HG03575 (cell line): ENCODE measurements around the gene ARHGAP19.

Experiments
- ATAC-seq: cut with Tn5 transposase; IDR thresholded peaks from one replicate; pipeline ENCODE4 v1.9.1; 2021; ENCODE audit not compliant: unreplicated experiment, insufficient number of reproducible peaks, low FRiP score; ENCODE audit errors: extremely low read depth

Gene ARHGAP19

DNA sequence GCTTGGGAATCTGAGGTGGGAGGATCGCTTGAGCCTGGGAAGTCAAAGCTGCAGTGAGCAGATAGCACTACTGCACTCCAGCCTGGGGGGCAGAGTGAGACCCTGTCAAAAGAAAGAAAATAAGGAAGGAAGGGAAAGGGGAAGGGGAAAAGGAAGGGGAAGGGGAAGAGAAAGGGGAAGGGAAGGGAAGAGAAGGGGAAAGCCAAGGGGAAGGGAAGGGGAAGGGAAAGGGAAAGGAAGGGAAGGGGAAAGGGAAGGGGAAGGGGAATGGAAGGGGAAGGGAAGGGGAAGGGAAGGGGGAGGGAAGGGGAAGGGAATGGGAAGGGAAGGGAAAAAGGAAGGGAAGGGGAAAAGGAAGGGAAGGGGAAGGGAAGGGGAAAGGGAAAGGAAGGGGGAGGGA, 41.5 kb downstream of the ARHGAP19 start:
- no peak for ATAC-seq

DNA sequence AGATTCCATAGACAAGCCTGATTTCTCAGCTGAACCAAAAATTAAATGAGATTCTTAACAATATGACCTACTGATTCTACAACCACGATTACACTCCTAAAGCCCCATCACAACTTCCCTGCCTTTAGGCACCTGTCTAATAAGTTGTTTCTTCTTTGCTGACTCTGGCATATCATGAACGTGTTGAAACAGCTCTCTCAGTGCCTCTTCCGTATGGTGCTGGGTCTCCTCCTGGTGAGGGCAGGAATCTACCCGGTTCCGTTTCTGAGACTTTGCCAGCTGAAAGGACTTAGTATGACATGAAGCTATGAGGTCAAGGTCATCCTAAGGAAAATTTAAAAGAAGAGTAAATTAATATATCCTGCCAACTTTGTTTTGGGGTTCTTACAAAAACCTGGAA, 48.6 kb downstream of the ARHGAP19 start:
- ATAC-seq: no peak

DNA sequence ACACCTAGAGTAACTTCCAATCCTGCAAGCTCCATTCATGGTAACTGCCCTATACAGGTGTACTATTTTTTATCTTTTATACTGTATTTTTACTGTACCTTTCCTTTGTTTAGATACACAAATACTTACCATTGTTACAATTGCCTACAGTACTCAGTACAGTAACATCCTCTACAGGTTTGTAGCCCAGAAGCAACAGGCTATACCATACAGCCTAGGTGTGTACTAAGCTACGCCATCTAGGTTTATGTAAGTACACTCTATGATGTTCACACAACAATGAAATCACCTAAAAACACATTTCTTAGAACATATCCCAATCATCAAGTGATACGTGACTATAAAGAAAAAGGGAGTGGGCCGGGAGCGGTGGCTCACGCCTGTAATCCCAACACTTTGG, 53.6 kb downstream of the ARHGAP19 start:
- no peak for ATAC-seq

DNA sequence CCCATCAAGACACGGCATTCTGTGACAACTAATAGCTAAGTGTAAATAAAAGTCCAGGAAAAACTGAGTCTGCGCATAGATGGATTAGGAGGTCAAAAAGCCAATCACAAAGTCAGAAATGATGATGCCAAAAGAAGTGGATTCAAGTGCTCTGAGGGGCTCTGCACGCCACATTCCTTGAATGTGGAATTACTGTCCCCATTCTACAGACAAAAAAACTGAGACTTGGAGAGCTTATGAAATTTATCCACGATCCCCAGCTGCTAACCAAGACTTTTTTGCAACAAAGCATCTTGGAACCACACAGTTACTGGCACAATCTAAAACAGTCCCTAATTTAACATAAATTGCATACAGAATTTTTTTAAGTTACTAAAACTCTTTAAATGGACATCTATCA, 57.1 kb downstream of the ARHGAP19 start:
- no peak for ATAC-seq

DNA sequence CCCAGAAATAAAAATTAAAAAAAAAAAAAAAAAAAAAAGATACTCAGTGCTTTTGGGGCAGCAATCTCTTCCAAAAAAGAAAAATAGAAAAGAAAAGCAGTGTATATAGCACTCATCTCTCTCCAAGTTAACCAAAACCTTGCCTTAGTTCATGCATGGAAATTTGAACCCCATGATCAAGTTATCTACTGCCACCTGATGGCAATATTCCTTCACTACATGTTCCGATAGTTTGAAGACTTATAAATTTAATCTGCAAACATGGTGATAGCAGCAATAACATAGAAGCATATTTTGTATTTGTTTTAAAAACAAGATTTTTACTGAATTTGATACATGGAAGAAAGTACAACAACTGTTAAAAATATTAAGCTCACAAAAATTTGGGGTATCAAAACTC, 58.0 kb downstream of the ARHGAP19 start:
- ATAC-seq: no peak

DNA sequence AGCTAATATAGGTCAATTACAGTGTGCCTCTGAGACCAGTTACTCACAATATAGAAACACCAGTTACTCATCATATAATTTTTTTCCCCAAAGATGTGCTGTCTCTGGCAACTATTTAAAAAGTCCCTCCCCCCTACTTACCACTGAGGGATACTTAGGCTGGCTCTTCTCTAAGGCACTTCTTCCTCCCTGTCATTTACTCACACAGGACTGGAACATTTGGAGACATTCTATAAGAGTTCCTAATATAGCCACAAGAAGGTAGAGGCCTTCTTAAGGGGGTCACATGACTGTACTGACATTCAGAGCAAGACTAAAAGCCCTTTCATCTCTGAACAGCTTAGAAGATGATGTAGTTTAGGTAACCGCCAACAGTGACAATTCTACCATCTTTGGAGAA, 62.3 kb downstream of the ARHGAP19 start:
- ATAC-seq: no peak

DNA sequence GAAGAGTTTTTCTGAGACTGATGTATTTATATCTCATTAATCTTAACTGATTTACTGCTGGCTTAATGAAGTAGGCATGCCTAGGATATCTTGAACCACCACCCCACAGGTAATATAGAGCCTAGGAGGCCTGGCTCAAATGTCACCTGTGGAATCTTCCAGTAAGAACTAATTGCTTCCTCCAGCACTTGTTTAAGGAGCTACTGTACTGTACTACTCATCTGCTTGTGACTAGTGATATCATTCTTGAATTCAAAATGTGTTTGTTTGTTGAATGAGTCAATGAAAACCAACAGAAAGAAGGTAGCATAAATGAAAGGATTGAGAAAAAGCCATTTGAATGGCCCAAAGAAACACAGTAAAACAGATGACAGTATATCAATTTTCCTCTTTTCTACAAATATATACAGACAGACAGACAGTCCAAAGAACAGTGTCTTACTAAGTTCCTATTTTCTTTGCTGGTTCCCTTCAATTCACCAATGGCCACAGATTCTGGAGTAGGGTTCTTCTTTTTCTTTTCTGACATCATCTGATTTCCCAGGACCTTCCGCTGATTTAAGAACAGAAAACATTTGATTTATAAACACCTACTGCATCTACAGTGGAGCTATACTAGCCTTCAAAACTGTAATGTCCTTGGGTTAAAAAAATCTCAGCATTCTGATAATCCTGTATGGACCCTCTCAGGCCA, 63.0 kb downstream of the ARHGAP19 start:
- no peak for ATAC-seq

DNA sequence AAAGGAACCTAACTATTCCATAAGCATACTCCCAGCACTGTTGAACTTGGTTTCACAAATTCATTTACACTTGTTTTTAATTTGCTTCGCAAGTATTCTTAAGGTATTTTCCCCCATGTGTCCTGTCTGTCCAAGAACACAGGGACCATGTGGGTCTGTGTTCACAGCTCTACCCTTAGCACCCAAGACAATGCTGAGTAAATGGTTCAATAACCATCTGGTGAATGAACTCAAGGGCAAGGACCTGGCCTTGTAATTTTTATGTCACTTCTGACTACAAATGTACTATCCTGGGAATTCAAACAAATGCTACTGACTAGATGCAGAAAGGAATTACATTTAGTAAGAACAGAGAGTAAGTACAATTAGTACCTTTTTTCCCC, 63.7 kb downstream of the ARHGAP19 start:
- ATAC-seq: no peak

DNA sequence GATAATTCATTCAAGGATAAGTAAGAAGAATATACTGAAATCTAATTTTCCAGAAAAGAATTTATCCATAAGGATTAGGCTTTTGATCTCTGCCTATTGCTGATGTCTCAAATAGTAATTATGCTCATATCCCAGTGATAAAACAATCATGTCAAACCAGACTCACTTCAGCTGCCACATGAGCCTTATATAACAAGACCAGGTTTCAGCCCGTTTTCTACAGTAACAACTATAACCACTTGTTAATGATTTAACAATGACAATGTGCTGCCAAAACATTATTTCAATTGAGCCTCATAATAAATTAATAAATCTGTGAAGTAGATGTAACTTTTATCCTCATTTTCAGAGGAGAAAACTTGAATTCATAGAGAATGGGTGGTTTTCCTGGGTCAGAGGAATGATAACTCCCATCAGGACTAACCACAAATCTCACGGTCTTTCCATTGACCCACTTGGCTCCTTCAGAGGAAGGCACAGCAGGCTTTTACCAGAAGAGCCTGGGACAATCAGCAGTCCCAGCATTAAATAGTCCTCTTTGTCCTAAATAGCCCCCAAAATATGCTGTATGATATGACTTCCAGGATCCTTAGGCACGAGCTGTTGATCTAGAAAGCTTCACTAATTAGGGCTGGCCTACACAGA, 64.2 kb downstream of the ARHGAP19 start:
- no peak for ATAC-seq

DNA sequence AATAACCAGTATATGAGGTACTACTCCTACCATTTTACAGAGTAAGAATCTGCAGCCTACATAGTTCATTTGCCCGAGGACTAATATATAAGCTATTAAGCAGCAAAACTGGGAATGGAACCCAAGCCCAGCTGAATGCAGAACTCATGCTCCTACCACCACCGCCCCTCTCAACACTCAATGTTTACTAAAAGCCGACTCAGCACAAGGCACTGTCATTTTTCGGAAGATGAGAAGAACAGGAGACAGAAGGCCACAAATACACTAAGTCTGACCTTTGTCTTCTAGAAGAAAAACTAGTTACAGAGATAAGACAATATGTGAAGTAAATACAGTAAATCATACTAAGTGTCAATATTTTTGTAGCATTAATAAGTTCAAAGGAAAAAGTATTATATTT, 66.0 kb downstream of the ARHGAP19 start:
- no peak for ATAC-seq

DNA sequence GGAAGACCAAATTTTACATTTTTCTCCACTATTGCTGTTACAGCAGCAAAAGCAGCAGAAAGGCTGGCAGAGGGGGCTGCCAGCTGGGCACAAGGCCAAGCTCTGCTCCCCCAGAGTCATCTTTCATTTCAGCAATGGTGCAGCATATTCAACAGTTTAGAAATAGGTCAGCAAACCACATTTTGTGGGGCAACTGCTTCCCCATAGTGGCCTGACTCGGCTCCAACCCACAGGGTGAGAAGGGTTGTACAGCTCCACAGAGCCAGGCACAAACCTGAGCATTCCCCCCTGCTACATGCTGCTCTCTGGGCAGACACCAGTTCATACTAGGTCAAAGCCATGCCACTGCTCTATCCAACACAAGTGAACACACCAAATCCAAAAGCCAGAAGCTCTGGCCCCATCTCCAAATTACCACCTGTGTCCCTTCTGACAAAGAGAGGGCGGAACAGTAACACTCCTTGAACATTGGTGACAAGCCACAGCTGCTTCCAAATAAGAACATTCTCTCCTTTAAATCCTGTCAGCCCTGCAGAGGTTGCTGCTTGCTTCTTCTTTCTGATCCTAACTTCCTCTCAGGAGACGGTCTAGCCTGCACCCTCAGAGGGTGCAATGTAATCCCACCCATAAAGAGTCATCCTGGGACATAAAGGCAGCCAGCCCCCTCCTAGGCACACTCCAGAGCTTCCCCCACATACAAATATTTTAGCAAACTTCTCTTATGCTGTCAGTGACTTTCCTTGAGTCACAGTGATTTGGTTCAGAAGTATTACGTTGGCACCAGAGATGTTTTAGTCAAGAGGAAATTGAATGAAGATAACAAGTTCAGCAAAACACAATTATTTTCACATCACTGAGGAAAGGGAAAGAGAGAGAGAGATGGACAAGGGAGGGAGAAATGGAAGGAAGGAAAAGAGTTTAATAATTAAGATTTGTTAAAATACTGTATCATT, 67.7 kb downstream of the ARHGAP19 start:
- ATAC-seq: no peak

DNA sequence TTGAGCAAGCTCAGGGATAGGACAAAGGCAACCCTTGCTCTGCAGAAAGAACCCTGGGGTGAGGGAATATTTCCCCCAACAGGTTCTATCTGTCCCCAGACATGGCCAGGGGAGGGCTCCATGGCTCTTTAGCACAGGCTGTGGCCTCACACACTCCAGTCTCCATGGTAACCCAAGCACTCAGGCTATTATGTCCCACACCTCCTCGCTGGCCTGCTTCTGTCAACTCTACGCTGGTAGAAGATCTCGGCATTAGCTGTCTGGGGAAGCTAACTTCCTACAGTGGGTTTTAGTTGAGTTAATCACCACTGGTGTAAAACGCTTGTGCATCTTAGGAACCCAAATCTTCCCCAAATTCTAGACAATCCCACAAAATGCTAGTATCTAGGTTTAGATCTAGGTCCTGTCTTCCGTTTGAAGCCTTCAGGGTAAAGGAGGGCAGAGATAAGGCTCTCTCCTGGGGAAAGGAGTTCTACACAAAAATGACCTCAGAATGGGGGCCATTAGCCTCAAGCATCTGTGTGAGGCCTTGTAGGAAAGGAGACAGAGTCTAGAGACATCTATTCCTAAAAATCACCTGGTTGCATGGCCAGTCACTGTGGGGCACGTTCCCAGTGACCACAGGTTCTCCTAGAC, 70.0 kb downstream of the ARHGAP19 start:
- no peak for ATAC-seq

DNA sequence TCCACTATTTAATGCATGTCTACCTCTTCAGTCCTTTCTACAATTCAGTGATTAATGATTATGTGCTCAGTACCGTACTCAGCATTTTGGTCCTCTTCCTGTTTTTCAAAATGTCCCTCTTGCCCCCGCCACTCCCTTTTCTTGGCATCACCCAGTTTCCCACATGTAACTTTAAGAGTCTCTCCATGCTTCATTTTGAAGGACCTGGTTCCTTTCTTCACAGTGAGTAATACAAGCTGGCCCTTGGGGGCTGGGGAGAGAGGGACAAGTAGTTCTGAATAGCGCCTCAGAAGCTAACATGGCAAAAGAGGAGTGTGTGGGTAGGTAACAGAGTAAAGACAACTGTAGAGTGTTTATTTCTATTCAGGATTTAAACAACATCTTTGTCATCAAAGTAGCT, 72.1 kb downstream of the ARHGAP19 start:
- ATAC-seq: no peak

DNA sequence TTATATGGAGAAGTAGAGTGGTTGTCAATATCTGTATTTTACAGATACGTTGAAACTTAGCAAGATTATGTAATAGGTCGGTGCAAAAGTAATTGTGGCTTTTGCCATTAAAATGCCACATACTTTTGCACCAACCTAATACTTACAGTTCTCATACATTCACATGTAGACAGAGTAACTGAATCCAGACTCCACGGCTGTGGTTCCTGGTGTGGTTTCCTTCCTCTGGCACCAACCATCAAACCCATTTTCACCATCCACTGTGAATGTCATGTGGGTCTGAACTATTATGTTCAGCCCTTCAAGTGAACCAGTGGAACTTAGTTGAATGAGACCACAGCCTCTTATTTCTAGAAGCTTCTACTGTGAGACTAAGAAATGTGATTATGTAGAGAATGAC, 75.1 kb downstream of the ARHGAP19 start:
- no peak for ATAC-seq

DNA sequence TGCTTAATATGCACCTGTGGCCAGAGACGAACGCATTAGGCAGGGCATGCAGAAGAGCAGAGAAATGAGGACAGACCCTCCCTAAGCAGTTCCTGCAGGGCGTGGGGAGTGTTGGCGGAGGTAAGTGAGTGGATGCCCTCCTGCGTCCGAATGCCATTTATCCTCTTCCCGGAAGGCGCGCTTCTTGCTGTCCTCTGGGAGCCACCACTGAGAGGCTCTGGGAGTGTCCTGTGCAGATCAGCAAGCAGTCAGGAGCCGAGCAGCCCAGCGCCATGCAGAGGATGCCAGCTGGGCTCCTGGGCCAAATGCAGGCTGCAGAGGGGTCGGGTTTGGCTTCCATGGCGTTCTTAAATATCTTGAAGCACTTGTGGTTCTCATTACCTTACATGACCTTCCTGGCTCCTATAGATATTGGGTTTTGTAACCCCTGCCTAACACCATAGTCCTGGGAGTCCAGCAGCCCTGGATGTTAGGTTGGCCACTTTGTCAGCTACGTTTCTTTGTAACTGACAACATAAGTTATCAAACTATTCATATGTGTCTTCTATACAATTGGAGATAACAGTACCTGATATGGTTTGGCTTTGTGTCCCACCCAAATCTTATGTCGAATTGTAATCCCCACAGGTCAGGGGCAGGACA, 76.7 kb downstream of the ARHGAP19 start:
- no peak for ATAC-seq

DNA sequence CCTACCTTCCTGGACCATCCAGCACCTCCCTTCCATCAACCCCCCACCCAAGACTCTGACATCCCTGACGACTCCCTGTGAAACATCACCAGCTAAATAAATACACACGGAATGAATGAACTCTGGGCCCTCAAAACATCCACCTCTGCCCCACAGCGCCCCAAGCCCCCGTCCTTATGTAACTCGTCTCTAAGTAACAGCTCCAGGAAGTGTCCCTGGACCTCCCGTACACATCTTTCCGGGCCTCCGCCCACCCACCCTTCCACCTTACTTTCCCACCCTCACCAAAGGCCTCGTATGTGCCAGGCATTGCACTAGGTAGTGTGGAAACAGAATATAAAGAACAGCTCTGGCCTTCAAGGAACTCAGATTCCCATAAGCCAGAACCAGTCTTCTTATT, 79.0 kb downstream of the ARHGAP19 start:
- ATAC-seq: no peak

DNA sequence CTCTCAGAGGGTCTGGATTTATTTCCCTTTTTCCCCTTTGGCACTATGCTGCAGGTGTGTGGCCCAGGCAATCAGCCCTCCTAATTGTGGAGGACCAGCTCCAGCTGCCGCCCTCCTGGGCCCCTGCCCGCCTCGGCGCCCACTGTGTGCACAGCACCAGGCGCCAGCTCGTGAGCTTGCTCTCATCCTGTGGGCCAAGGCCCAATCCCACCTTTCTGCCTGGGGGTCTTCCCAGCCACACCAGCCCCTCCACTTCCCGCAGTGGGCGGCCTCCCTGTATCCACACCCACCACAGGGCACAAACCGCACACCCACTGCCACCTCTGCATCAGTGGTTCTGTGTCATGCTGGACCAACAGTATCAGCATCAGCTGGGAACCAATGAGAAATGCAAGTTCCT, 81.2 kb downstream of the ARHGAP19 start:
- no peak for ATAC-seq

DNA sequence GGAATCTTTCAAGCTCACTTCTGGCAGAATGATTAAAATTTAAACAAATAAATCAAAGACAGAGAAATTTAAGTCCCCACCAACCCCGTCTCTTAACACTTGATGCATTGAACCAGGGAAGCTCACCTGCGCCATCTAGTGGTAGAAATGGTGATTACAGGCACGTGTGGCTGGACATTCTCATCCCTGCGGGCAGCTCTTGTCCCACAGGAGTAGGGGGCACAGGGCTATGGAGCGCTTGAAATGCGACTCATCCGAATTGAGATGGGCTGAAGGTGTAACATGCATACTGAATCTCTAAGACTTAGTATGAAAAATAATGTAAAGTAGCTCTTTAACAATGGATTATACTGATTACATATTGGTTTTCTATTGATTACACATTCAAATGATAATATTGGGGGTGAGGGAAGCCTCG, 81.9 kb downstream of the ARHGAP19 start:
- no peak for ATAC-seq

DNA sequence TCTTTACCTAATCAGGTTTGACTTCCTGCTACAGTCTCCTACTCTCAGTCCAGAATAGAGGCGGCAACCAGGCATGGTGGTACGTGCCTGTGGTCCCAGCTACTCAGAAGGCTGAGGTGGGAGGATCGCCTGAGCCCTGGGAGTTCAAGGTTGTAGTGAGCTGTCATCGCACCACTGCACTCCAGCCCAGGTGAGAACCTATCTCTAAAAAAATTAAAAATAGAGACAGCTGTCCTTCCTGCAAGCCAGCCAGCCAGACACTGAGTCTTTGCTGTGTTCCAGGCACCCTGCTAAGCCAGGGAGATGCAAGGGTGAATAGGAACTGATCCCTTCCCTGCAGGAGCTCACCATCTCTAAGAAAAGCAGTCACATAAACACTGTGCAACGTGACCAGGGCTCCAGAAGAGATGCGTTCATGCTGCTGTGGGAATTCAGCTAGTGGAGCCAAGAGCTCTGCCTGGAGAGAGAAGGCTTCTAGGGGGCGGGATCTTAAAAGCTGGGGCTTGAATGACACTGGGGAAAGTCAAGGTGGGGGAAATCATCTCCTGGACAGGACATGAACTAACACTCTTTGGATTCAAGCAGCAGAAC, 84.6 kb downstream of the ARHGAP19 start:
- no peak for ATAC-seq
